Left lobe of liver (tissue), 2 donors: ENCODE data around the gene ENTPD1. TPM values are rescaled to one million over a fixed set of nuclear protein-coding genes. Genes with fewer than 3 reads are reported as not detected.
"Not testable (repeated sequence)": the region's sequence is repeated elsewhere in the genome, so short reads cannot be mapped to it uniquely, and the experiment has no call there.

Experiments used
- ATAC-seq: fragments of 200-7000 bp; cut with Tn5 transposase; one replicate; pipeline ENCODE4 v1.9.1; 2020; ENCODE audit warnings: mild to moderate bottlenecking, moderate library complexity
- DNase-seq: peaks from one replicate; pipeline ENCODE4 v3.0.0-alpha.2; 2020; ENCODE audit warnings: low spot score
- total RNA-seq: library from RNA; stranded (reverse); gene quantifications from one replicate; pipeline ENCODE4 v1.2.1, GENCODE V29; 2021
- donor health status: DM: no; HTN: no; CAD: no; lungs with moderate emphysema.
- donor health status: DM: no; HTN: yes; CAD: no.

The ENTPD1 gene
- total RNA-seq, 1 donor from 2014 or later: 1.9 TPM

DNA sequence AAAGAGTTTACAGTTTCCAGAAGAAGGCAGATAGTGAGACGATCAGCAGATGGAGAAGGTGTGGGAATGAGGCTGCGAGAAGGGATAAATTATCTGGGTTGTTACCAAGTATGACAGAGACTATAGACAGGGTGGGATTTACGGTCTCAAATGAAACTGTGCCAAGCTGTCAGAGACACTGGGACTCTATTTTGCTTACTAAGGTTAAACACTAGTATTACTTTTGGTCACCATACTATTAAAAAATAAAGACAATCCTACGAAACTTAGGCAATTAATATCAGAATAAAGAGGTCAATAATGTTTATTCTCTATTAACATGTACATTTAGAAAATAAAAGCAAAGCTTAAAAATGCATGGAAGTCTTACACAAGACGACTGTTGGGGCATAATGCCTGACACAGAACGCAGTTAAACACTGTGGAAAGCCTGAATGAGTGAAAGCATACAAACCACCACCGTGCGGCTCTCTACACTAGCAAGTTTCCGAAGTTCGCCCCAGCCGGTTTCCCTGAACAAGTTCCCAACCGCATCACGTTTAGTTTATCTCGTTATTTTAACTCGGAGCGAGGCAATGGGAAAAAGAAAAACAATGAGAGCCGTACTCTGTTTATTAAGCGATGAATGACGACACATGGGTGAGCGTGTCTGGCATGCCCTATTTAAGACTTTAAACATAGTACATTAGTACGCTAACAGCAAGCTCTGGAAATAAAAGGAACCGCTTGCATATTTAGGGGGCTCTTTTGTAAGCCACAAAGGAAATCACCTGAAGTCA, 150.9 kb downstream of the ENTPD1 start:
- peak; percentile 57 for DNase-seq
- peak; percentile 65 for ATAC-seq

DNA sequence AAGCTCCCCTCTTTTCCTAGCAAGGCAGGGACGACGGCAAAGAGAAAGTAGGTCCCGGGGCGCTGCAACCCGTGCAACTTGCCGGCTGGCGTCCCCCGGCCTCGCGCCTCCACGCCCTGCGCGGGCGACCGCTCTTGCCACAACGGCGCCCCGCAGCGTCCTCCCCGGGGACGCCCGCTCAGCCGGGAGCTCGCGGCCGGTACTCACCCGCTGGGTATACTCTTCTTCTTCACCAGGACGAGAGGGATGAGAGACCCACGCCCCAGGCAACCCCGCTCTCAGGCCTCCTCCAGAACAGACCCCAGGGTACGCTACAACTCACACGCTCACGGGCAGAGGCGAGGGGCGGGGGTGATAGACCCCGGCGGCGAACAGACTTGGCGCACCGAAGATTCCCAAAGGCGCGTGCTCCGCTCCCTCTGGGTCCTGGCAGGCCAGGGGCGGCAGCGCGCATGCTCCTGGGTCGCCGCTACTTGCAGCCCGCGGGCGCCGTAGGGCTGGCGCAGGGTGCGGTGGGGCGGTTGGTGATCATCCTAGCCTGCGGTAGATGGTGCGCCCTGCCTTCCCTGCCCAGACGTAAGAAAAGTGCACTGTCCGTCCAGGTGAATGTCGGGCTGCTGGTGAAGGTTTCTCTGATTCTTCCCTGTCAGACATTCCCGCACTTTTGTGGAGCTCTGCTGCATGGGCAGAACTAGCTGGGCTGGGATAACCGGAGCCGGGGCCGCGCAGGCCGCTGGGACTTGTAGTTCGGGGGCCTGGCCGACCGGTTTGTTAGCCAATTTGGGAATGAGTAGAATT, 151.7 kb downstream of the ENTPD1 start, which contains the start of gene CC2D2B:
TSS of gene CC2D2B (plus strand) at position 520 of the 798 bp plus-strand sequence. CDS start 3,349 bp downstream, outside the sequence.
- peak; percentile 93 for ATAC-seq
- peak; percentile 88 for DNase-seq

DNA sequence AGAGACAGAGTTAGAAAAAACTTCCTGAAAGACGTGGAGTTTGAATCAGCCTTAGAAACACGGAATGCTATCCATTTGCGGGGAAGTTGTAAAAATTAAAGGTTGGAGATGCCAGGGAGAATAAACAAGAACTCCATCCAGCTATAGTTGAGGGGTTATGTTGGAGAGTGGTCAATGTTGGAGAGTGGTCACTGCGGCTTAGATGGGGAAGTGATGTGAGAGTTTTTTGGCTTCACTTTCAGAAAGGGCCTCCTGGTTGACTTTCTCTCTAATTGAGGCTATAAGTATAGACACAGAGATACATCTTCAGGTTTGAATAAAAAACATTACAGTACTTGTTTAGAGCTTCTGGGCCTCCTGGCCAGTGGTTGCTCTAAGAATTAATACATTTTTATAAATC, 152.5 kb downstream of the ENTPD1 start:
- DNase-seq: no peak

DNA sequence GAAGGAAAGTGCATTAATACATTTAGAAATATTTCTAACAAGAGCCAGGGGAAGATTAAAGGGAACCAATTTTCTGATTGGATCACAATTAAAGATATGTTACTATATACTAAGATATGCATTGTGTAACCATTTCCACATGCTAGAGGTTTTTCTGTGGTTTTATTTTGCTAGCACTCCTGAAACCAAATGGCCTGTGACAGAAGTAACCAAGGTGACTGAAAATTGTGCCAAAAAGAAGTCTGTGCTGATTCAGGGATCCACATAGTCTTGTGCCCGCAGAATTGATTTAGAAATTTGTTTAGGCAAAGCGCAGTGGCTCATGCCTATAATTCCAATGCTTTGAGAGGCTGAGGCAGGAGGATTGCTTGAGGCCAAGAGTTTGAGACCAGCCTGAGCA, 153.6 kb downstream of the ENTPD1 start:
- DNase-seq (no peak), ATAC-seq (no peak)

More for the DNA sequence above, 152.5 kb downstream of the ENTPD1 start:
- ATAC-seq: no peak

DNA sequence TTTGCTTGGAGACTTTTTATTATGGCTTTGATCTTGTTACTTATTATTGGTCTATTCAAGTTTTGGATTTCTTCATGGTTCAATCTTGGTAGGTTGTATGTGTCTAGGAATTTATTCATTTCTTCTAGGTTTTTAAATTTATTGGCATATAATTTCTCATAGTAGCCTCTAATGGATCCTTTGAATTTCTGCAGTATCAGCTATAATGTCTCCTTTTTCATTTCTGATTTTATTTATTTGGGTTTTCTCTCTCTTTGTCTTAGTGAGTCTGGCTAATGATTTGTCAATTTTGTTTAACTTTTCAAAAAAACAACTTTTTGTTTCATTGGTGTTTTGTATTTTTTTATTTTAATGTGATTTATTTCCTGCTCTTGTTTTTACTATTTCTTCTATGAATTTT, 160.1 kb downstream of the ENTPD1 start:
- ATAC-seq, DNase-seq: not testable (repeated sequence)

Other genes with a start within 250 kb of the ENTPD1 start
- 57.9 TPM for gene SORBS1, start 194.8 kb upstream of the ENTPD1 start, total RNA-seq
- gene ALDH18A1, start 99.5 kb upstream of the ENTPD1 start, total RNA-seq: 38.7 TPM
- 17.8 TPM for gene TCTN3, start 62.2 kb upstream of the ENTPD1 start, total RNA-seq
- 0.10 TPM for gene CC2D2B, start 151.8 kb downstream of the ENTPD1 start, total RNA-seq